ENCODE results near the gene PCDHGB1. TPM values are rescaled to one million over a fixed set of nuclear protein-coding genes. Genes with fewer than 3 reads are reported as not detected.
A peak's percentile ranks its signal among the peaks of the same experiment; 100 is the strongest.
"Not testable (repeated sequence)": the region's sequence is repeated elsewhere in the genome, so short reads cannot be mapped to it uniquely, and the experiment has no call there.

The PCDHGB1 gene
- total RNA-seq, 1 experiment from 2014 or later = 4.9 TPM

DNA sequence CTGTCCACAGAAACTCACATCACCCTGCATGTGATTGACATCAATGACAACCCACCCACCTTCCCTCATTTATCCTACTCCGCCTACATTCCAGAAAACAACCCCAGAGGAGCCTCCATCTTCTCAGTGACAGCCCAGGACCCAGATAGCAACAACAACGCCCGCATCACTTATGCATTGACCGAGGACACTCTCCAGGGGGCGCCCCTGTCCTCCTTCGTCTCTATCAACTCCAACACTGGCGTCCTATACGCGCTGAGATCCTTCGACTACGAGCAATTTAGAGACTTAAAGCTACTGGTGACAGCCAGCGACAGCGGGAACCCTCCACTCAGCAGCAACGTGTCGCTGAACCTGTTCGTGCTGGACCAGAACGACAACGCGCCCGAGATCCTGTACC, 4.6 kb upstream of the PCDHGB1 start:
- no peak for DNase-seq (ENCODE audit: low read depth)

- not testable (repeated sequence) for DNase-seq (ENCODE audit: low read depth)
These were observed 3.9 kb upstream of the PCDHGB1 start for GRCh38 chr5:141346017-141346416.

DNA sequence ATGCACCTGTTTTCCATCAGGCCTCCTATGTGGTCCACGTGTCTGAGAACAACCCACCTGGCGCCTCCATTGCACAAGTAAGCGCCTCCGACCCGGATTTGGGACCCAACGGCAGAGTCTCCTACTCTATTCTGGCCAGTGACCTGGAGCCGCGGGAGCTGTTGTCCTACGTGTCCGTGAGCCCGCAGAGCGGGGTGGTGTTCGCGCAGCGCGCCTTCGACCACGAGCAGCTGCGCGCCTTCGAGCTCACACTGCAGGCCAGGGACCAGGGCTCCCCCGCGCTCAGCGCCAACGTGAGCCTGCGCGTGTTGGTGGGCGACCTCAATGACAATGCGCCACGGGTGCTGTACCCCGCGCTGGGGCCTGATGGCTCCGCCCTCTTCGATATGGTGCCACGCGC, 1.7 kb downstream of the PCDHGB1 start:
- no peak for DNase-seq (ENCODE audit: low read depth)

- no peak for DNase-seq (ENCODE audit: low read depth)
These were observed 5.1 kb downstream of the PCDHGB1 start, which contains the start of gene PCDHGA4 for GRCh38 chr5:141354900-141355469. PCDHGA4 (plus strand) TSS chr5:141355021; CDS start chr5:141355108, 87 bp downstream.

DNA sequence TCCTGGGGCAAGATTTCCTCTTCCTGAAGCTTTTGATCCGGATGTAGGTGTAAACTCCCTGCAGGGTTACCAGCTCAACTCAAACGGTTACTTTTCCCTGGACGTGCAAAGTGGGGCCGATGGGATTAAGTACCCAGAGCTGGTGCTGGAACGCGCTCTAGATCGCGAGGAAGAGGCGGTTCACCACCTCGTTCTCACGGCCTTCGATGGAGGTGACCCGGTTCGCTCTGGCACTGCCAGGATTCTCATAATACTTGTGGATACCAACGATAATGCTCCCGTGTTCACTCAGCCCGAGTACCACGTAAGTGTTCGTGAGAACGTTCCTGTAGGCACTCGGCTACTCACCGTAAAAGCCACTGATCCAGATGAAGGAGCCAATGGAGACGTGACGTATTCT, 5.7 kb downstream of the PCDHGB1 start:
- no peak for DNase-seq (ENCODE audit: low read depth)

- no peak for DNase-seq (ENCODE audit: low read depth)
These were observed 6.2 kb downstream of the PCDHGB1 start for GRCh38 chr5:141356133-141356532.

- no peak for DNase-seq (ENCODE audit: low read depth)
These were observed 7.1 kb downstream of the PCDHGB1 start for GRCh38 chr5:141356950-141357349.

DNA sequence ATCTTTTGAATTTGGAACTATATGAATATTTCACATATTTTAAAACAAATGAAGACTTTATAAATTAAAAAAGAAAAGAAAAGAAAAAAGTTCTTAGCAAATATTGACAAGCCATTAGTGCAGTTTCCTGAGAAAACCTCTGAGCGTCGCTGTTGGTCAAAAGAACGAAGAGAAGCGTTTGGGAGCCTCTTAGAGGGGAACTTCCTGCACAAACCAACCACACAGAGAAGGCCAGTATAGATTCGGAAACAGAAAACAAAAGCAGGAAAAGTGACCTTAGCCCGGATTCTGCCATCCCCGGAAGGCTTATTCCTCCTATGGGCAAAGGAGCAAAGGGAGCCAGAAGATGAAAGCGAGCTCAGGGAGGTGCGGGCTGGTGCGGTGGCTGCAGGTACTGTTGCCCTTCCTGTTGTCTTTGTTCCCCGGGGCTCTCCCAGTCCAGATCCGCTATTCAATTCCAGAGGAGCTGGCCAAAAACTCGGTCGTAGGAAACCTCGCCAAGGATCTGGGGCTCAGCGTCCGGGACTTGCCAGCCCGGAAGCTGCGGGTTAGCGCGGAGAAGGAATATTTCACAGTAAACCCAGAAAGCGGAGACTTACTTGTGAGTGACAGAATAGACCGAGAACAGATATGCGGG, 10.0 kb downstream of the PCDHGB1 start, which contains the start of gene PCDHGB2:
Gene PCDHGB2 (plus strand): TSS at position 205 of the 637 bp plus-strand sequence. CDS start 142 bp downstream, at position 347.
- peak; percentile 9 for DNase-seq (ENCODE audit: low read depth)

- DNase-seq (ENCODE audit: low read depth) = no peak
These were observed 10.8 kb downstream of the PCDHGB1 start for GRCh38 chr5:141360685-141361084.

GRCh38 chr5:141362719-141363118, 12.8 kb downstream of the PCDHGB1 start:
- DNase-seq (ENCODE audit: low read depth) = no peak

- DNase-seq (ENCODE audit: low read depth) = no peak
These were observed 14.2 kb downstream of the PCDHGB1 start, which contains the start of gene PCDHGA5 for GRCh38 chr5:141363952-141364660. PCDHGA5 (plus strand) TSS chr5:141364162; CDS start chr5:141364331, 169 bp downstream.

DNA sequence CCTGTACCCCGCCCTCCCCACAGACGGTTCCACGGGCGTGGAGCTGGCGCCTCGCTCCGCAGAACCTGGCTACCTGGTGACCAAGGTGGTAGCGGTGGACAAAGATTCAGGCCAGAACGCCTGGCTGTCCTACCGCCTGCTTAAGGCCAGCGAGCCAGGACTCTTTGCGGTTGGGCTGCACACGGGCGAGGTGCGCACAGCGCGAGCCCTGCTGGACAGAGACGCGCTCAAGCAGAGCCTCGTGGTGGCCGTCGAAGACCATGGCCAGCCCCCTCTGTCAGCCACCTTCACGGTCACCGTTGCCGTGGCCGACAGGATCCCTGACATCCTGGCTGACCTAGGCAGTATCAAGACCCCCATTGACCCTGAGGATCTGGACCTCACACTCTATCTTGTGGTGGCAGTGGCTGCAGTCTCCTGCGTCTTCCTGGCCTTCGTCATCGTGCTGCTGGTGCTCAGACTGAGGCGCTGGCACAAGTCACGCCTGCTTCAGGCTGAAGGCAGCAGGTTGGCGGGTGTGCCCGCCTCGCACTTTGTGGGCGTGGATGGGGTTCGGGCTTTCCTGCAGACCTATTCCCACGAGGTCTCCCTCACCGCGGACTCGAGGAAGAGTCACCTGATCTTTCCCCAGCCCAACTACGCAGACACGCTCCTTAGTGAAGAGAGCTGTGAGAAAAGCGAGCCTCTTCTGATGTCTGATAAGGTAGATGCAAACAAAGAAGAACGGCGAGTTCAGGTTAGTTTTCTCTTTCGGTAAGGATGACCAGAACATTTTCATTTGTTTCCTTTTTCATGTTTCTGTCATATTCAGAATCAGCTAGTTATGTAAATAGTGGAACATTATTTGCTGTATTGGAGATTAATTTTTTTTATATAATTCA, 16.4 kb downstream of the PCDHGB1 start:
- DNase-seq (ENCODE audit: low read depth) = no peak

- DNase-seq (ENCODE audit: low read depth) = no peak
These were observed 20.3 kb downstream of the PCDHGB1 start, which contains the start of gene PCDHGB3 for GRCh38 chr5:141369994-141370848. PCDHGB3 (plus strand) TSS chr5:141370242; CDS start chr5:141370395, 153 bp downstream.

DNA sequence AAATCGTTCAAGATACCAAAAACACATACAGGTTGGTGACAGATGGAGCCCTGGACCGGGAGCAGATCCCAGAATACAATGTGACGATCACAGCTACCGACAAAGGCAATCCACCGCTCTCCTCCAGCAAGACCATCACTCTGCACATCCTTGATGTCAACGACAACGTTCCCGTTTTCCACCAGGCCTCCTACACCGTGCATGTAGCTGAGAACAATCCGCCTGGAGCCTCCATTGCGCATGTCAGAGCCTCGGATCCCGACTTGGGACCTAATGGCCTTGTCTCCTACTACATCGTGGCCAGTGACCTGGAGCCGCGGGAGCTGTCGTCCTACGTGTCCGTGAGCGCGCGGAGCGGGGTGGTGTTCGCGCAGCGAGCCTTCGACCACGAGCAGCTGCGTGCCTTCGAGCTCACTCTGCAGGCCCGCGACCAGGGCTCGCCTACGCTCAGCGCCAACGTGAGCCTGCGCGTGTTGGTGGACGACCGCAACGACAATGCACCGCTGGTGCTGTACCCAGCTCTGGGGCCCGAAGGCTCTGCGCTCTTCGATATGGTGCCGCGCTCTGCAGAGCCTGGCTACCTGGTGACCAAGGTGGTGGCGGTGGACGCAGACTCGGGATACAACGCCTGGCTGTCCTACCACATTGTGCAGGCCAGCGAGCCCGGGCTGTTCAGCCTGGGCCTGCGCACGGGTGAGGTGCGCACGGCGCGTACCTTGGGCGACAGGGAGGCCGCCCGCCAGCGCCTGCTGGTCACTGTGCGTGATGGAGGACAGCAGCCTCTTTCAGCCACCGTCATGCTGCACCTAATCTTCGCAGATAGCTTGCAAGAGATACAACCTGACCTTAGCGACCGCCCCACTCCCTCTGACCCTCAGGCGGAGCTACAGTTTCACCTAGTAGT, 21.9 kb downstream of the PCDHGB1 start:
- no peak for DNase-seq (ENCODE audit: low read depth)

- no peak for DNase-seq (ENCODE audit: low read depth)
These were observed 23.9 kb downstream of the PCDHGB1 start, which contains the start of gene PCDHGA6 for GRCh38 chr5:141373673-141374317. PCDHGA6 (plus strand) TSS chr5:141373891; CDS start chr5:141374084, 193 bp downstream.

DNA sequence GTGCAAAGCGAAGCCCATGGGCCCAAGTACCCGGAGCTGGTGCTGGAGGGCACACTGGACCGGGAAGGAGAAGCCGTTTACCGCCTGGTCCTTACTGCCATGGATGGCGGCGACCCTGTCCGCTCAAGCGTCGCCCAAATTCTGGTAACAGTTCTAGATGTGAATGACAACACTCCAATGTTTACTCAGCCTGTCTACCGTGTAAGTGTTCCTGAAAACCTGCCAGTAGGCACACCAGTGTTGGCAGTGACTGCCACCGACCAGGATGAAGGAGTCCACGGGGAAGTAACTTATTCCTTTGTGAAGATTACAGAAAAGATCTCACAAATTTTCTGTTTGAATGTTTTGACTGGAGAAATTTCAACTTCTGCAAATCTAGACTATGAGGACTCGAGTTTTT, 24.7 kb downstream of the PCDHGB1 start:
- no peak for DNase-seq (ENCODE audit: low read depth)

DNA sequence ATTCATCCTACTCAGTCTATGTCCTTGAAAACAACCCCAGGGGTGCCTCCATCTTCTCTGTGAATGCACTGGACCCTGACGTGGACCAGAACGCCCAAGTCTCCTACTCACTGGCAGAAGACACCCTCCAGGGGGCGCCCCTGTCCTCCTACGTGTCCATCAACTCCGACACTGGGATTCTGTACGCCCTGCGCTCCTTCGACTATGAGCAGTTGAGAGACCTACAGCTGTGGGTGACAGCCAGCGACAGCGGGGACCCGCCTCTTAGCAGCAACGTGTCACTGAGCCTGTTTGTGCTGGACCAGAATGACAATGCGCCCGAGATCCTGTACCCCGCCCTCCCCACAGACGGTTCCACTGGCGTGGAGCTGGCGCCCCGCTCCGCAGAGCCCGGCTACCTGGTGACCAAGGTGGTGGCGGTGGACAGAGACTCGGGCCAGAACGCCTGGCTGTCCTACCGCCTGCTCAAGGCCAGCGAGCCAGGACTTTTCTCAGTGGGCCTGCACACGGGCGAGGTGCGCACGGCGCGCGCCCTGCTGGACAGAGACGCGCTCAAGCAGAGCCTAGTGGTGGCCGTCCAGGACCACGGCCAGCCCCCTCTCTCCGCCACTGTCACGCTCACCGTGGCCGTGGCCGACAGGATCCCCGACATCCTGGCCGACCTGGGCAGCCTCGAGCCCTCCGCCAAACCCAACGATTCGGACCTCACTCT, 25.7 kb downstream of the PCDHGB1 start:
- DNase-seq (ENCODE audit: low read depth) = not testable (repeated sequence)
